Left cardiac atrium (tissue), 4 donors: Measurements from ENCODE around the gene SPP1. TPM values are rescaled to one million over a fixed set of nuclear protein-coding genes. Genes with fewer than 3 reads are reported as not detected.
"Not testable (repeated sequence)": the region's sequence is repeated elsewhere in the genome, so short reads cannot be mapped to it uniquely, and the experiment has no call there.

Experiments
- ATAC-seq, 2 donors: fragments of 200-7000 bp; cut with Tn5 transposase; one replicate each; pipeline ENCODE4 v1.9.1; 2020; ENCODE audit warnings: mild to moderate bottlenecking in 2 of 2, moderate library complexity in 2 of 2
- DNase-seq: peaks from one replicate; pipeline ENCODE4 v3.0.0-alpha.2; 2020
- intact Hi-C, 2 donors: fragments of 100-400 bp; cut with DNase I; formaldehyde crosslinking; loops; one replicate each; pipeline versions ENCODE4 v1.14.1 to v1.15.1; 2022 to 2023
- total RNA-seq, 2 donors: library from RNA; stranded (reverse); fragmentation: NEBNext Ultra II Directional; extraction: Animal tissue kit (Norgen Biotek cat#: 25700); gene quantifications; one replicate each; pipeline ENCODE4 v1.2.1, GENCODE V29; 2021
- donor health status: DM: no; HTN: yes; CAD: no.
- donor health status: DM: no; HTN: yes; CAD: no; lungs with severe emphysema.
- donor health status: DM: yes; HTN: yes; CAD: no.
- donor health status: Dilated cardiomyopathy.

Gene SPP1
- total RNA-seq, 2 donors from 2014 or later: 11.5 to 88.4 TPM

- DNase-seq (no peak), ATAC-seq (no peak)
- intact Hi-C loops: no loop called here
These were observed 34.4 kb downstream of the SPP1 start for GRCh38 chr4:88009871-88010270.

- ATAC-seq: no peak
- no peak for DNase-seq
- intact Hi-C loops: no loop called here
These were observed 35.5 kb downstream of the SPP1 start for GRCh38 chr4:88010966-88011365.

- ATAC-seq (no peak), DNase-seq (no peak)
- intact Hi-C loops: no loop called here
These were observed 37.1 kb downstream of the SPP1 start for GRCh38 chr4:88012647-88013046.

GRCh38 chr4:88014386-88014905 is 38.9 kb downstream of the SPP1 start:
- intact Hi-C loops: no loop called here
- DNase-seq: no peak

GRCh38 chr4:88015659-88016295 is 40.3 kb downstream of the SPP1 start:
- intact Hi-C loops: no loop called here
- ATAC-seq: no peak
- no peak for DNase-seq

More at GRCh38 chr4:88014386-88014905, 38.9 kb downstream of the SPP1 start:
- no peak for ATAC-seq

- DNase-seq (no peak), ATAC-seq (peak; percentile 94 to 97)
- intact Hi-C loops: no loop called here
These were observed 42.2 kb downstream of the SPP1 start for GRCh38 chr4:88017516-88018297.

GRCh38 chr4:88018466-88018865 is 43.0 kb downstream of the SPP1 start:
- DNase-seq (peak; percentile 39), ATAC-seq (peak; percentile 74 to 77)
- intact Hi-C loops: no loop called here

GRCh38 chr4:88021824-88022223 is 46.3 kb downstream of the SPP1 start:
- ATAC-seq (no peak), DNase-seq (no peak)
- intact Hi-C loops: no loop called here

- no peak for DNase-seq
- intact Hi-C loops: no loop called here
- no peak for ATAC-seq
These were observed 46.8 kb downstream of the SPP1 start for GRCh38 chr4:88022289-88022688.

GRCh38 chr4:88025868-88026661 is 50.6 kb downstream of the SPP1 start:
- ATAC-seq, DNase-seq, intact Hi-C loops: not testable (repeated sequence)

- ATAC-seq: peak in 1 of 2 donors; percentile 73
- DNase-seq: no peak
- intact Hi-C loops: no loop called here
These were observed 52.4 kb downstream of the SPP1 start for GRCh38 chr4:88027611-88028608.

GRCh38 chr4:88028946-88029345 is 53.4 kb downstream of the SPP1 start:
- DNase-seq: no peak
- intact Hi-C loops: no loop called here
- no peak for ATAC-seq

- DNase-seq (no peak), ATAC-seq (no peak)
- intact Hi-C loops: no loop called here
These were observed 54.0 kb downstream of the SPP1 start for GRCh38 chr4:88029556-88029955.

GRCh38 chr4:88030565-88031310 is 55.2 kb downstream of the SPP1 start:
- DNase-seq: no peak
- intact Hi-C loops: loop anchor here (5.0 to 10.0 kb wide), 2 partner anchors 182 to 484 kb away; no protein-coding TSS in a partner anchor
- no peak for ATAC-seq
